ENCODE measurements around the gene TLR9. TPM values are rescaled to one million over a fixed set of nuclear protein-coding genes. Genes with fewer than 3 reads are reported as not detected.
A peak's percentile ranks its signal among the peaks of the same experiment; 100 is the strongest.

TLR9 gene
- total and polyA plus RNA-seq, 9 of the 15 experiments (the other 6 are each of a cell fraction or from before 2014, with no cell fraction given), result not detected

- H3K4me1 ChIP-seq (replicated peaks in 1 of 2; ENCODE audit: control insufficient read depth in 2 of 2, insufficient read depth in 2 of 2, low read length in 2 of 2), result peaks cover 4 to 52% of the 10 kb centered on the region in 2 experiments; a peak in 2 of 5 replicates
- intact Hi-C loops (cut with micrococcal nuclease), result no loop called here
- no peaks in the 10 kb centered on the region for H3K9me3 ChIP-seq (replicated peaks; ENCODE audit: control insufficient read depth, insufficient read depth, low read depth, low read length)
- H3K36me3 ChIP-seq (ENCODE audit: control insufficient read depth, insufficient read depth, low read length), result peaks cover 25% of the 10 kb centered on the region; the same call in 2 of the 3 replicates
- H4K20me1 ChIP-seq (replicated peaks; ENCODE audit: control insufficient read depth, insufficient read depth, low read length), result no peaks in the 10 kb centered on the region; the same call in 1 of the 2 replicates
- FAIRE-seq (no peak), DNase-seq (ENCODE audit: extremely low read depth in 1 of 4, low spot score in 3 of 4) (no peak), ATAC-seq (peak; percentile 74)
- no peaks in the 10 kb centered on the region for H3K9me1 ChIP-seq (ENCODE audit: control insufficient read depth, insufficient read depth, low read length)
- no peak overlapping the region for H3K4me2 ChIP-seq (ENCODE audit: insufficient read depth, low read length)
- peak overlapping the region in 1 of 2 experiments; percentile 68; a peak in 2 of 4 replicates for H3K9ac ChIP-seq (ENCODE audit: insufficient read depth in 1 of 2, low read depth in 2 of 2, low read length in 2 of 2)
- ChIA-PET POLR2A (interaction anchor here (0.8 to 1.9 kb wide), 3 partner anchors 11 to 52 kb away, joined by 3 to 8 read pairs (median 3); partner anchors contain the start of genes TWF2 and WDR82), CTCF (ENCODE audit: low intra/inter-chr PET ratio) (no interaction called here)
- in situ Hi-C loops (cut with MboI), result no loop called here
- no peak overlapping the region for H2AFZ ChIP-seq (ENCODE audit: low read depth, low read length)
- H3K4me3 ChIP-seq, result no peak overlapping the region
- H3K27ac ChIP-seq (ENCODE audit: extremely low read depth, low read depth, low read length), result no peak overlapping the region
- no peaks in the 10 kb centered on the region for H3K27me3 ChIP-seq (ENCODE audit: control insufficient read depth in 2 of 2, insufficient read depth in 2 of 2, low read length in 2 of 2)
- no TSS peak for BruUV-seq (replicated peaks)
- 19% methylated on average over 3 of the region's 5 CpGs for WGBS (ENCODE audit: insufficient coverage, low coverage, missing lambda C conversion rate)
- no peaks in the 10 kb centered on the region for H3K79me2 ChIP-seq (ENCODE audit: control insufficient read depth, insufficient read depth, low read length)
- no peak for TF ChIP-seq ZKSCAN1 (IDR thresholded peaks at IDR 0.05; ENCODE audit: low read depth, low read length)
- no peak for TF ChIP-seq ZC3H4 (CRISPR knock-in tag; IDR thresholded peaks at IDR 0.05; ENCODE audit: borderline replicate concordance)
- TF ChIP-seq MEIS2 (IDR thresholded peaks at IDR 0.05; ENCODE audit: partially characterized antibody), result no peak
- no peak for TF ChIP-seq ELF4 (CRISPR knock-in tag; IDR thresholded peaks at IDR 0.05)
- TF ChIP-seq TGIF2 (CRISPR knock-in tag; IDR thresholded peaks at IDR 0.05), result no peak
- no peak for TF ChIP-seq U2AF2 (optimal IDR thresholded peaks at IDR 0.05; ENCODE audit: low read depth, low read length)
- TF ChIP-seq, protein P1, sequence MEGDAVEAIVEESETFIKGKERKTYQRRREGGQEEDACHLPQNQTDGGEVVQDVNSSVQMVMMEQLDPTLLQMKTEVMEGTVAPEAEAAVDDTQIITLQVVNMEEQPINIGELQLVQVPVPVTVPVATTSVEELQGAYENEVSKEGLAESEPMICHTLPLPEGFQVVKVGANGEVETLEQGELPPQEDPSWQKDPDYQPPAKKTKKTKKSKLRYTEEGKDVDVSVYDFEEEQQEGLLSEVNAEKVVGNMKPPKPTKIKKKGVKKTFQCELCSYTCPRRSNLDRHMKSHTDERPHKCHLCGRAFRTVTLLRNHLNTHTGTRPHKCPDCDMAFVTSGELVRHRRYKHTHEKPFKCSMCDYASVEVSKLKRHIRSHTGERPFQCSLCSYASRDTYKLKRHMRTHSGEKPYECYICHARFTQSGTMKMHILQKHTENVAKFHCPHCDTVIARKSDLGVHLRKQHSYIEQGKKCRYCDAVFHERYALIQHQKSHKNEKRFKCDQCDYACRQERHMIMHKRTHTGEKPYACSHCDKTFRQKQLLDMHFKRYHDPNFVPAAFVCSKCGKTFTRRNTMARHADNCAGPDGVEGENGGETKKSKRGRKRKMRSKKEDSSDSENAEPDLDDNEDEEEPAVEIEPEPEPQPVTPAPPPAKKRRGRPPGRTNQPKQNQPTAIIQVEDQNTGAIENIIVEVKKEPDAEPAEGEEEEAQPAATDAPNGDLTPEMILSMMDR (IDR thresholded peaks at IDR 0.05 in 2 of 3, conservative IDR thresholded peaks at IDR 0.05 in 1 of 3; ENCODE audit: insufficient read depth in 2 of 3, low read depth in 1 of 3, low read length in 3 of 3), result peak in 1 of 3 experiments; percentile 8; a peak in 1 of 6 replicates
- no peak for TF ChIP-seq CREB1 (IDR thresholded peaks at IDR 0.05)
- TF ChIP-seq CREB1 (CRISPR knock-in tag; IDR thresholded peaks at IDR 0.05), result no peak
Observed at GRCh38 chr3:52226229-52226817, 878 bp upstream of the TLR9 start.

Data from K562 (cell line).